HepG2 (cell line): ENCODE data around the gene TPGS1. TPM values are rescaled to one million over a fixed set of nuclear protein-coding genes. Genes with fewer than 3 reads are reported as not detected.

Source experiments
- ERF ChIP-seq: IDR thresholded peaks from 2 replicates; pipeline ENCODE4 v1.6.1; 2018; ENCODE audit warnings: missing biosample characterization, missing genetic modification reagents
- ETV5 ChIP-seq: IDR thresholded peaks from 2 replicates; pipeline ENCODE4 v1.6.1; 2018; ENCODE audit warnings: missing biosample characterization, missing genetic modification reagents, inconsistent platforms, borderline replicate concordance
- KDM3A ChIP-seq: IDR thresholded peaks from 2 replicates; pipeline ENCODE4 v1.6.1; 2018; ENCODE audit warnings: low read depth, missing compliant biosample characterization
- KMT2A ChIP-seq: sonication (generic); formaldehyde crosslinking; IDR thresholded peaks from 2 replicates; pipeline ENCODE4 v1.4.0; 2020; ENCODE audit warnings: missing genetic modification reagents
- NONO ChIP-seq, 2 experiments: fragments of 450-650 bp in 1 of 2; sonication (generic) in 1 of 2; formaldehyde crosslinking in 1 of 2; IDR thresholded peaks in 1 of 2; conservative IDR thresholded peaks in 1 of 2; 2 replicates each; pipeline versions ENCODE4 v1.6.1 to v1.8.0; 2017 to 2022; ENCODE audit warnings: mild to moderate bottlenecking in 1 of 2, missing genetic modification reagents in 1 of 2, moderate library complexity in 1 of 2
- RAD51 ChIP-seq: fragments of 450-650 bp; IDR thresholded peaks from 2 replicates; pipeline ENCODE4 v1.6.1; 2016; ENCODE audit warnings: borderline replicate concordance
- SOX13 ChIP-seq, 3 experiments: fragments of 450-650 bp in 1 of 3; sonication (generic) in 1 of 3; formaldehyde crosslinking in 1 of 3; IDR thresholded peaks in 2 of 3; conservative IDR thresholded peaks in 1 of 3; 2 replicates each; pipeline versions ENCODE4 v1.5.0 to v1.6.1; 2016 to 2020; ENCODE audit warnings: antibody characterized with exemption in 1 of 3, mild to moderate bottlenecking in 1 of 3, missing compliant biosample characterization in 1 of 3, missing genetic modification reagents in 1 of 3, moderate library complexity in 1 of 3
- THAP8 ChIP-seq: sonication (generic); formaldehyde crosslinking; IDR thresholded peaks from 2 replicates; pipeline ENCODE4 v1.5.1; 2020; ENCODE audit warnings: missing genetic modification reagents, mild to moderate bottlenecking, borderline replicate concordance
- ZBTB33 ChIP-seq: sonication (generic); formaldehyde crosslinking; IDR thresholded peaks from 2 replicates; pipeline ENCODE4 v1.4.0; 2020; ENCODE audit warnings: missing genetic modification reagents
- ZBTB38 ChIP-seq: sonication (generic); formaldehyde crosslinking; IDR thresholded peaks from 2 replicates; pipeline ENCODE4 v1.5.1; 2020; ENCODE audit warnings: mild to moderate bottlenecking, missing genetic modification reagents
- ZFP62 ChIP-seq: sonication (generic); formaldehyde crosslinking; IDR thresholded peaks from 2 replicates; pipeline ENCODE4 v1.4.0; 2020; ENCODE audit warnings: missing genetic modification reagents
- ZNF460 ChIP-seq: sonication (generic); formaldehyde crosslinking; IDR thresholded peaks from 2 replicates; pipeline ENCODE4 v1.5.1; 2020; ENCODE audit warnings: missing genetic modification reagents, mild to moderate bottlenecking, borderline replicate concordance
- ZNF678 ChIP-seq: sonication (generic); formaldehyde crosslinking; IDR thresholded peaks from 2 replicates; pipeline ENCODE4 v1.4.0; 2020; ENCODE audit warnings: mild to moderate bottlenecking, missing genetic modification reagents
- ZNF709 ChIP-seq: sonication (generic); formaldehyde crosslinking; IDR thresholded peaks from 2 replicates; pipeline ENCODE4 v1.5.0; 2020; ENCODE audit warnings: mild to moderate bottlenecking, missing genetic modification reagents
- polyA plus RNA-seq, 8 experiments: library from polyadenylated mRNA; depleted of rRNA in 3 of 8; stranded (reverse) in 7 of 8; unstranded in 1 of 8; fragments of >200 nt; fragmentation: Illumina TruSeq in 4 of 8; extraction: Trizol in 4 of 8; gene quantifications; 2 replicates each; pipeline versions ENCODE4 v1.2.1 to v1.2.3, GENCODE V29; 2011 to 2016; ENCODE audit warnings: low read depth in 4 of 8, missing spikeins in 1 of 8, mixed read lengths in 1 of 8; ENCODE audit not compliant: insufficient read depth in 1 of 8
- total RNA-seq, 5 experiments: library from RNA; depleted of rRNA; stranded (reverse); fragments of >200 nt; fragmentation: Illumina TruSeq; extraction: Trizol; gene quantifications; 2 replicates each; pipeline ENCODE4 v1.2.3, GENCODE V29; 2016; ENCODE audit warnings: low read depth in 1 of 5
- TF ChIP-seq, protein P1 (sequence below): sonication (generic); formaldehyde crosslinking; conservative IDR thresholded peaks from 2 replicates; pipeline ENCODE4 v1.4.0; 2020; ENCODE audit warnings: missing genetic modification reagents
- TF ChIP-seq, protein P2 (sequence below): sonication (generic); formaldehyde crosslinking; IDR thresholded peaks from 2 replicates; pipeline ENCODE4 v1.5.1; 2020; ENCODE audit warnings: mild to moderate bottlenecking, missing genetic modification reagents, moderate library complexity
- TF ChIP-seq, protein P3 (sequence below): sonication (generic); formaldehyde crosslinking; IDR thresholded peaks from 2 replicates; pipeline ENCODE4 v1.4.0; 2020; ENCODE audit warnings: missing genetic modification reagents

The TPGS1 gene
- total and polyA plus RNA-seq, 2 of the 13 experiments (the other 11 are each of a cell fraction or from before 2014, with no cell fraction given): 1.1 to 6.2 TPM

DNA sequence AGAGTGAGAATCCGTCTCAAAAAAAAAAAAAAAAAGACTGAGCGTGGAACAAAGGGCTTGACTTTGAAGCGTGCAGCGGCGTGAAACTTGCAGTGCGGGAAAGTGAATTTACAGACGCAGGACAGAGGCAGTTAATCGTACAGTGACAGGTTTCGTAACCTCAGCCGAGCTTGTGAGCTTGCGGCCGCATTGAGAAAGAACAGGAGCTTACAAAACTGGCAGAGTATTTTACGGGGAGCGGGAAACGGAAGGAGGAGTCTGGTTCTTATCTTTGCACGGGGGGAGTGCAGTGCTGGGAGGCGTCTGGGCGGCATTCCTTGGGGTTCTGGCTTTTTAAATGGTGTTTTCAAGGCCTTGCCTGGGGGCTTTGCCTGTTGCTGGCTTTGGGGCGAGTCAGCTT is 59.1 kb downstream of the TPGS1 start (continued):
- TF ChIP-seq, protein P1, sequence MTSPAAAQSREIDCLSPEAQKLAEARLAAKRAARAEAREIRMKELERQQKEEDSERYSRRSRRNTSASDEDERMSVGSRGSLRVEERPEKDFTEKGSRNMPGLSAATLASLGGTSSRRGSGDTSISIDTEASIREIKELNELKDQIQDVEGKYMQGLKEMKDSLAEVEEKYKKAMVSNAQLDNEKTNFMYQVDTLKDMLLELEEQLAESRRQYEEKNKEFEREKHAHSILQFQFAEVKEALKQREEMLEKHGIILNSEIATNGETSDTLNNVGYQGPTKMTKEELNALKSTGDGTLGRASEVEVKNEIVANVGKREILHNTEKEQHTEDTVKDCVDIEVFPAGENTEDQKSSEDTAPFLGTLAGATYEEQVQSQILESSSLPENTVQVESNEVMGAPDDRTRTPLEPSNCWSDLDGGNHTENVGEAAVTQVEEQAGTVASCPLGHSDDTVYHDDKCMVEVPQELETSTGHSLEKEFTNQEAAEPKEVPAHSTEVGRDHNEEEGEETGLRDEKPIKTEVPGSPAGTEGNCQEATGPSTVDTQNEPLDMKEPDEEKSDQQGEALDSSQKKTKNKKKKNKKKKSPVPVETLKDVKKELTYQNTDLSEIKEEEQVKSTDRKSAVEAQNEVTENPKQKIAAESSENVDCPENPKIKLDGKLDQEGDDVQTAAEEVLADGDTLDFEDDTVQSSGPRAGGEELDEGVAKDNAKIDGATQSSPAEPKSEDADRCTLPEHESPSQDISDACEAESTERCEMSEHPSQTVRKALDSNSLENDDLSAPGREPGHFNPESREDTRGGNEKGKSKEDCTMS (CRISPR knock-in tag): no peak
- no peak for TF ChIP-seq THAP8 (CRISPR knock-in tag)
- TF ChIP-seq ZBTB38 (CRISPR knock-in tag): peak; percentile 59
- TF ChIP-seq NONO (IDR thresholded peaks at IDR 0.05): no peak
- TF ChIP-seq NONO (CRISPR knock-in tag; conservative IDR thresholded peaks at IDR 0.05): no peak
- 0 out of 2 replicates have a peak, but pooled peaks have one; percentile 30 for TF ChIP-seq ERF (CRISPR knock-in tag)
- TF ChIP-seq ZNF460 (CRISPR knock-in tag): no peak
- TF ChIP-seq KMT2A (CRISPR knock-in tag): no peak
- TF ChIP-seq SOX13 (IDR thresholded peaks at IDR 0.05): no peak
- peak in 1 of 2 experiments; percentile 30; a peak in 1 of 4 replicates for TF ChIP-seq SOX13 (CRISPR knock-in tag; conservative IDR thresholded peaks at IDR 0.05 in 1 of 2, IDR thresholded peaks at IDR 0.05 in 1 of 2)
- TF ChIP-seq, protein P2, sequence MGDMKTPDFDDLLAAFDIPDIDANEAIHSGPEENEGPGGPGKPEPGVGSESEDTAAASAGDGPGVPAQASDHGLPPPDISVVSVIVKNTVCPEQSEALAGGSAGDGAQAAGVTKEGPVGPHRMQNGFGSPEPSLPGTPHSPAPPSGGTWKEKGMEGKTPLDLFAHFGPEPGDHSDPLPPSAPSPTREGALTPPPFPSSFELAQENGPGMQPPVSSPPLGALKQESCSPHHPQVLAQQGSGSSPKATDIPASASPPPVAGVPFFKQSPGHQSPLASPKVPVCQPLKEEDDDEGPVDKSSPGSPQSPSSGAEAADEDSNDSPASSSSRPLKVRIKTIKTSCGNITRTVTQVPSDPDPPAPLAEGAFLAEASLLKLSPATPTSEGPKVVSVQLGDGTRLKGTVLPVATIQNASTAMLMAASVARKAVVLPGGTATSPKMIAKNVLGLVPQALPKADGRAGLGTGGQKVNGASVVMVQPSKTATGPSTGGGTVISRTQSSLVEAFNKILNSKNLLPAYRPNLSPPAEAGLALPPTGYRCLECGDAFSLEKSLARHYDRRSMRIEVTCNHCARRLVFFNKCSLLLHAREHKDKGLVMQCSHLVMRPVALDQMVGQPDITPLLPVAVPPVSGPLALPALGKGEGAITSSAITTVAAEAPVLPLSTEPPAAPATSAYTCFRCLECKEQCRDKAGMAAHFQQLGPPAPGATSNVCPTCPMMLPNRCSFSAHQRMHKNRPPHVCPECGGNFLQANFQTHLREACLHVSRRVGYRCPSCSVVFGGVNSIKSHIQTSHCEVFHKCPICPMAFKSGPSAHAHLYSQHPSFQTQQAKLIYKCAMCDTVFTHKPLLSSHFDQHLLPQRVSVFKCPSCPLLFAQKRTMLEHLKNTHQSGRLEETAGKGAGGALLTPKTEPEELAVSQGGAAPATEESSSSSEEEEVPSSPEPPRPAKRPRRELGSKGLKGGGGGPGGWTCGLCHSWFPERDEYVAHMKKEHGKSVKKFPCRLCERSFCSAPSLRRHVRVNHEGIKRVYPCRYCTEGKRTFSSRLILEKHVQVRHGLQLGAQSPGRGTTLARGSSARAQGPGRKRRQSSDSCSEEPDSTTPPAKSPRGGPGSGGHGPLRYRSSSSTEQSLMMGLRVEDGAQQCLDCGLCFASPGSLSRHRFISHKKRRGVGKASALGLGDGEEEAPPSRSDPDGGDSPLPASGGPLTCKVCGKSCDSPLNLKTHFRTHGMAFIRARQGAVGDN (CRISPR knock-in tag): peak; percentile 27; the same call in 1 of the 2 replicates
- no peak for TF ChIP-seq ZNF678
- TF ChIP-seq ZFP62 (CRISPR knock-in tag): no peak
- TF ChIP-seq RAD51: no peak
- TF ChIP-seq, protein P3, sequence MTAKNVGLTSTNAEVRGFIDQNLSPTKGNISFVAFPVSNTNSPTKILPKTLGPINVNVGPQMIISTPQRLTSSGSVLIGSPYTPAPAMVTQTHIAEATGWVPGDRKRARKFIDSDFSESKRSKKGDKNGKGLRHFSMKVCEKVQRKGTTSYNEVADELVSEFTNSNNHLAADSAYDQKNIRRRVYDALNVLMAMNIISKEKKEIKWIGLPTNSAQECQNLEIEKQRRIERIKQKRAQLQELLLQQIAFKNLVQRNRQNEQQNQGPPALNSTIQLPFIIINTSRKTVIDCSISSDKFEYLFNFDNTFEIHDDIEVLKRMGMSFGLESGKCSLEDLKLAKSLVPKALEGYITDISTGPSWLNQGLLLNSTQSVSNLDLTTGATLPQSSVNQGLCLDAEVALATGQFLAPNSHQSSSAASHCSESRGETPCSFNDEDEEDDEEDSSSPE (CRISPR knock-in tag): no peak
- TF ChIP-seq ZNF709 (CRISPR knock-in tag): no peak
- peak; percentile 64 for TF ChIP-seq ZBTB33 (CRISPR knock-in tag)
- TF ChIP-seq KDM3A (CRISPR knock-in tag): no peak
- peak; percentile 31; the same call in 1 of the 2 replicates for TF ChIP-seq ETV5 (CRISPR knock-in tag)
